ENCODE data around the gene SLC25A11. TPM values are rescaled to one million over a fixed set of nuclear protein-coding genes. Genes with fewer than 3 reads are reported as not detected.
A peak's percentile ranks its signal among the peaks of the same experiment; 100 is the strongest.
"Not testable (repeated sequence)": the region's sequence is repeated elsewhere in the genome, so short reads cannot be mapped to it uniquely, and the experiment has no call there.

SLC25A11 gene
- total RNA-seq, 1 donor from 2014 or later: 28.9 TPM

DNA sequence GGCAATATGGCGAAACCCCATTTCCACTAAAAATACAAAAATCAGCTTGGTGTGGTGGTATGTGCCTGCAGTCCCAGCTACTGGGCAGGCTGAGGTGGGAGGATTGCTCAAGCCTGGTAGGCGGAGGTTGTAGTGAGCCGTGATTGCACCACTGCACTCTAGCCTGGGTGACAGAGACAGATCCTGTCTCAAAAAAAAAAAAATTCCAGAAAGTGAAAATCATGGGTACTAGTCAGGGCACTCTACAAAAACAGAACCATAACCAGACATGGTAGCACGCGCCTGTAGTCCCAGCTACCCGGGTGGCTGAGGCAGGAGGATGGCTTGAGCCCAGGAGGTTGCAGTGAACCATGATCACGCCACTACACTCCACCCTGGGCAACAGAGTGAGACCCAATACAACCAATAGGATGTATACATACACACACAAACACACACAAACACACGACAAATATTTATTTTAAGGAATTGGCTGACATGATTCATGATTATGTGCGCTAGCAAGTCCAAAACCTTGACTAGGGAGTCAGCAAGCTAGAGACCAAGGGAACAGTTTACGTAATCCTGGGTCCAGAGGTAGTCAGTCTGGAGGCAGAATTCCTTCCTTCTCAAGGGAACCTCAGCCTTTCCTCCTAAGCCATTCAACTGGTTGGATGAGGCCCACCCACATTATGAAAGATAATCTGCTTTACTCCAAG lies 19.3 kb downstream of the SLC25A11 start:
- DNase-seq (ENCODE audit: low spot score): no peak

DNA sequence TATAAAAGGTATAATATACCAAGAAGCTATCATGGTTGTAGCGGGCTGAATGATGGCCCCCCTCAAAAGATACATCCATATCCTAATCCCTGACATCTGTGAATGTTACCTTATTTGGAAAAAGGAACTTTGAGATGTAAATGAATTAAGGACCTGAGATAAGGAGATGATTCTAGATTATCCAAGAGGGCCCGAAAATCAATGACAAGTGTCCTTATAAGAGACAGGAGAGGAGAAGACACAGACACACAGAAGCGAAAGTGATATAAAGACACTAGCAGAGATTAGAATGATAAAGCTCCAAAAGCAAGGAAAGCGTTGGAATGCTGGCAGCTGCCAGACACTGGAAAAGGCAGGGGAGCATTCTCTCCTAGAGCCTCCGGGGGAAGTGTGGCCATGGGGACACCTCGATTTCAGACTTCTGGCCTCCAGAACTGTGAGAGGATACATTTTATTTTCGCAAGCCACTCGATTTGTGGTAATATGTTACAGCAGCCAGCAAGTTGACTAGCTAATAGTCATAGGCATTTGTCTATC lies 20.3 kb downstream of the SLC25A11 start:
- no peak for DNase-seq (ENCODE audit: low spot score)

DNA sequence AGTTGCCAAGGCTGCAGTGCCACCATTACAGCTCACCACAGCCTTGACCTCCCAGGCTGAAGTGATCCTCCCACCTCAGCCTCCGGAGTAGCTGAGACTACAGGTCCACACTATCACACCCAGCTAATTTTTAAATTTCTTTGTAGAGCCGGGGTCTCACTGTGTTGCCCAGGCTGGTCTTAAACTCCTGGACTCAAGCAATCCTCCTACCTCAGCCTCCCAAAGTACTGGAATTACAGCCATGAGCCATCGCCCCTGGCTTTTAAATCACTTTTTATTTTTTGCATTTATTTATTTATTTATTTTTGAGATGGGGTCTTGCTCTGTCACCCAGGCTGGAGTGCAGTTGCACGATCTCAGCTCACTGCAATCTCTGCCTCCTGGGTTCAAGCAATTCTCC lies 25.3 kb downstream of the SLC25A11 start:
- not testable (repeated sequence) for DNase-seq (ENCODE audit: low spot score)

DNA sequence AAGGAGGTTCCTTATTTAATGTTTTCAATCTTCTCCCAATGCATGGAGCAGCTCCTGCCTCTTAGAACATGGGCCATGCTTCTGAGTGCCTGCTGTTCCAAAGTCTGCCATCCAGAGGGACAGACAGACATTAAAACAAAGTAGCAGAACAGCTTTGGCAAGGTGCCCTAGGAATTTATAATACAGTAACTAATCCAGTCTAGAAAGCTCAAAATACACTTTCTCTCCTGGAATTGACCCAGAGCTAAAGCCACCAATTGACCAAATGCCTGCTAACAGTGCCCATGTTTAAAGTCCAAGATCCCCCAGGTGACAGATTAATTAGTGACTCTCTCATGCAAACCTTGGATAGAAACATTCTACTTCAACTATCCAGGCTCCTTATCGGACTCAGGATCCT lies 25.9 kb downstream of the SLC25A11 start:
- DNase-seq (ENCODE audit: low spot score): no peak

DNA sequence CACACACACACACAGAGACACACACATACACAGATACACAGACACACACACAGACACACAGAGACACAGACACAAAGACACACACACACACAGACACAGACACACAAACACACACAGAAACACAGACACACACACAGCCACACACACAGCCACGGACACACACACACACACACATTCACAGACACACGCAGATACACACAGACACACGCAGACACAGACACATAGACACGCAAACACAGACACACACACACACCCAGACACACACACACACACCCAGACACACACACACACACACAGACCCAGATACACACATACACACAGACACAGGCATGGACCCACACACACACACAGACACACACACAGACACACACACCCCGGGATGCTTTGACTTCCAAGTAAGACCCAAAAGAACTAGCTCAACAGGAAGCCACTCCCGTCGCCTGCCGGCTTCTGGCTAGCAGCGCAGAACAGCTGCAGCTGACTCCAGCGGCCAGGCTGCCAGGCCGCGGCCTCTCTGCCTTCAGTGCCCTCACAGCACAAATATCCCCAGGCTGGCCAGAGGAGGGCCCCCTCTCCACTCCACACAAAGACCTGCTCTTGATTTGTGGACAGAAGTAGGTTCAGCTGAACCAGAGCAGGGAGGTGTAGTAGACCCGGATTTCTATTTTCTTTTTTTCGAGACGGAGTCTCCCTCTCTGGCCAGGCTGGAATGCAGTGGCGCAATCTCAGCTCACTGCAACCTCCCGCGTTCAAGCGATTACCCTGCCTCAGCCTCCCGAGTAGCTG lies 30.9 kb downstream of the SLC25A11 start:
- DNase-seq (ENCODE audit: low spot score): peak; percentile 87

DNA sequence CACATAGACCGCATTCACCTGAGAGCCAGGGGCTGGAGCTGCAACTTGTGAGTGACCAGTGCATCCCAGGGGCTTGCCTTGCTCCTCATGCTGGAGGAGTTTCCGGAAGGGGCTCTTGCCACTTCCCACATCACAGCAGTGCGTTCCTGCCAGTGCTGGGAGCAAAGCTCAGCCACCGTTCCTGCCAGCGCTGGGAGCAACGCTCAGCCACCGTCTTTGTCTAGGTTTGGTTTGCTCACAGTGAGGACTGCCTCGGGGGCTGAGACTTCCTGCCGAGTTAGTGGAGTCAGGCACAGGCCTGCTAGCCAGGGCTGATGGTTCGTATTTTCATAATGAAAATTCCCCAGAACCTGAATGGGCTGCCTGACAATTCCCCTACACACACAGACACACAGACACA lies 31.5 kb downstream of the SLC25A11 start:
- peak; percentile 37 for DNase-seq (ENCODE audit: low spot score)

DNA sequence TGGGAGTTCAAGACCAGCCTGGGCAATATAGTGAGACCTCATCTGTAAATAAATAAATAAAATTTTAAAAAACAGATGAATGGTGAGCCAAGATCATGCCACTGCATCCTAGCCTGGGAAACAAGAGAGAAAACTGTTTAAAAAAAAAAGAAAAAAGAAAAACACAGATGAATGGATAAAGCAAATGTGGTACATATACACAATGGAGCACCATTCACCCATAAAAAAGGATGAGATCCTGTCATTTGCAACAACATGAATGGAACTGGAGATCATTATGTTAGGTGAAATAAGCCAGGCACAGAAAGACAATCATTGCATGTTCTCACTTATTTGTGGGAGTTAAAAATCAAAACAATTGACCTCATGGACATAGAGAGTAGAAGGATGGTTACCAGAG lies 33.2 kb downstream of the SLC25A11 start:
- DNase-seq (ENCODE audit: low spot score): not testable (repeated sequence)

DNA sequence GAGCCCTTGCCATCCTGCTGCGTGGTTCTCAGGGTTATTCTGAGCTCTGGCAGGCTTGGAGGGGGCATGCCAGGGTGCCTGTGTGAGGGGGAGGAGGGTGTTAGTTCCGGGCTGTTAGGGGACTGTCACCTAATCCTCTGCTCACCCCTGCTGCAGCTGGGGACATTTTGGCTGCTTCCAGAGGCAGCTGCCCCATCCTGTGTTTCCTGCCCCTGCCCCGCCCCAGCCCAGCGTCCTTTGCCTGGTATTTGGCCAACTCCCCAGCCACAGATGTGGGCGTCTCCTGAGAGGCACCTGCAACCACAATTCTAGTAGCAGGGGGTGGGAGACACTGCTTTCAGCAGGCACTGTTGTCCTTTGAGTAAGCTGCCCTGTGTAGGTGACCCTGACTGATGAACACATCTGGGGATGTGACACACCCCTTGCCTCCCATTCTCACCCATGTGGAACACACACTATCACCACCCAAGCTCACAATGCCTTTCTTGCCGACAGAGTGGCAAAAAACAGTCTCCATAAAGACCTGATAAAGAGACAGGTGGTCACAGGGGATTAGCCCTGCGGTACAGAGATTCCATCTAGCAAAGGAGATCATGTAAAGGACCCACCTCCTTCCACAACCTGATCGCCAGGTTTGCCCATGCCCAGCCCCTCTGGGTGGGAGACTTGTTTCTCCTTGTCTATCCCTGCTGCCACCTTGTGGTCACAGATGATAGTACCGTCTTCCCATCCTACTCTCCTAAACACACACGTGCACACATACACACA lies 36.6 kb downstream of the SLC25A11 start, which contains the start of gene CHRNE:
TSS of gene CHRNE (minus strand) at position 48 of the 768 bp plus-strand sequence. CDS start at position 13, 35 bp downstream.
- peak; percentile 82 for DNase-seq (ENCODE audit: low spot score)

DNA sequence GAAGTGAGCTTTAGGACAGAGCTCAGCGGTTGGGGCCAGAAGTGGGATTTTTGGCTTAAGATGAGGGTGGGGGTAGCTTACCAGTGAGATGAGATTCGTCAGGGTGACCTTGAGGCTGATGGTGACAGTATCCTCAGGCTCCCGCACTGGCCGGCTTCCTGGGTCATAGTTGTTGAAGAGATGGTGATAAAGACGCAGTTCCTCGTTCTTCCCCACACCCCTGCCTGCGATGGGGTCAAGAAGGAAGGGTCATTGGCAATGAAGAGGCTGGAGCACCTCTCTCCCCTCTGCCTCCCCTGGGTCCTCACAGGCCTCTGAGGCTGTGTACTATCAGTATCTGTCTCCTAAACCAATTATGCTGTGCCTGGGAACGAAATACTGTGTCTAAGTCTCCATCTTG lies 37.3 kb downstream of the SLC25A11 start:
- no peak for DNase-seq (ENCODE audit: low spot score)

DNA sequence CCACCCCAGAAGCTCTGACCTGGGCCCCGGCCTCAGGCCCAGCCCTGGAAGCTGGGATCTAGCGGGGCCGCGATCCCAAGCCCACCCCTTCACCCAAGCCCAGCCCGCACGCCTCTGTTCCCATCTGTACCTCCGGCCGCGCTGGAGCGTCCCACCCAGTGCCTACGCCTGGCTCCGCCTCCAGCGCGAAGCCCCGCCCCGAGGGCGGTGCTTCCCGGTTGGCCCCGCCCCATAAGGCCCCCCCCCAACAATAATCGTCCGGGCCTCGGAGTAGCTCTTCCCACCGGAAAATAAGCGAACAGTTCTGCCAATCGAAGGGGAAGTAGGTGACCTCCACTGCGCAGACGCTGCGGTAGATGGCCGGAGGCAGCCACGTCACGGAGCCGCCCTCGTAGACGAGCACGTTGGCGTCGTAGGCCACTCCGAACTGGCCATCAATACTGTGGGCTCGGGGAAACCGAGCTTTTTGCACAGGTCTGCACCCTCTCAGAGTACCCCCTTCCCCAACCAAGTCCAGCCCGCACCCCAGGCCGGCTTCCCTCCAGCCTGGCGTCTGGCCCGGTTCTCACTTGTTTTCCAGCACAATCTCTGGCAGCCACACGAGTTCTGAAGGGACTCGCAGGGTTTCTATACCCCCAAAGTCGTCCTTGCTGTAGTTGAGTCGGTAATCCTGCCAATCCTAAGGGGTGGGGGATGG lies 38.0 kb downstream of the SLC25A11 start:
- DNase-seq (ENCODE audit: low spot score): no peak

DNA sequence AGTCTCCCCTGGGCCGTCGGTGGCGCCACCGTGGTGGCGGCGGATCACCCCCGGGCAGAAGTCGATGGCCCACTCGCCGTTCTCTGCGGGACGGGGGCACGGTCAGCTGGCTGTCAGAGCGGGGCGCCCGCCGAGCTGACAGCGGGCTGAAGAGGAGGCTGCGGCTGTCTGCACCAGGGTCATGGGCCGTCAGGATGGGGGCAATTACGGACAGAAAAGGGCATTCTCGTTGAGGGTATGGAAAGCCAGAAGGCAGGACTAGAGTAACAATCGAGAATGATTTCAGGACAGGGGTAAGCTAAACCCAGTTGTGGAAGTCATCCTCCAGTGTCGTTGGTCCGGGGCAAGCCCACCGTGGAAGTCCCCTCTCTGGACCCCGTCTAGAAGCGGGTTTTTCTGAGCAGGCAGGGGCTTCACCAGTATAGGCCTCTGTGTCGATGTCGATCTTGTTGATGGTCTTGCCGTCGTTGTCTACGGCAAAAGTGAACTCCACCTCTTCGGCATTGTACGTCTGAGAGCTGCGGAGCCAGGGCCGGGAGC lies 38.7 kb downstream of the SLC25A11 start:
- no peak for DNase-seq (ENCODE audit: low spot score)

DNA sequence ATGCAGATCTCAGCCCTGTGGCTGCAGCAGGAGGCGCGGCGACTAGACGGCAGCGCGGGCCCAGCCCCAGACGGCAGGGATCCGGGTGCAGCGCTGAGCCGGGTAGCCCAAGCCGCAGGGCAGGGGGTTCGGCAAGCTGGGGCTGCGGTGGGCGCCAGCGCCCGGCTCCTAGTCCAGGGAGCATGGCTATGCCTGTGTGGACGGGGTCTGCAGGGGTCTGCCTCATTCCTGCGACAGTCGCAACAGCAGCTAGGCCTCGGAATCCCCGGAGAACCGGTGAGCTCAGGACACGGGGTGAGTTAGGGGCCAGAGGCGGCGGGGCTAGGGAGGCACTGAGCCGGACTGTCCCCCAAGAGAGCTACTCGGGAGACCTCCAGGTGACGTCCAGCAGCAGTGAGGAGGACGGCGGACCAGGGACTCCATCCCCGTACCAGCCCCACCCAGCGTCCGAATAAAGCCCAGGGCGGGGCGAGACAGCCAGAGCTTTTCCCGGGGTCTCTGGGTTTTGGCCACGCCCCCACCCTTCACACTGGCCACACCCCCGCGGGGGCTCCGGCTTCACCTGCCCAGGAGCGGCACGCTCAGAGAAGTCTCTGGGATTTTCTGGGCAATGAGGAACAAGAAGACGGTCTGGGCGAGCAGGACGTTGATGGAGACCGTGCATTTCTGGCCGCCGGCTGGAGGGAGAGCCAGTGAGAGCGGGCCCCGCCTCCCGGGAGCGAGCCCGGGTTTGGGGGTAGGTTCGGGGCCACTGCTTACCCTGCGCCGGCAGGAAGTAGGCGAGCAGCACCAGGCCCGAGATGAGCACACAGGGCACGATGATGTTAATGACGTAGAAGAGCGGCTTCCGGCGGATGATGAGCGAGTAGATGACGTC lies 39.4 kb downstream of the SLC25A11 start:
- no peak for DNase-seq (ENCODE audit: low spot score)

DNA sequence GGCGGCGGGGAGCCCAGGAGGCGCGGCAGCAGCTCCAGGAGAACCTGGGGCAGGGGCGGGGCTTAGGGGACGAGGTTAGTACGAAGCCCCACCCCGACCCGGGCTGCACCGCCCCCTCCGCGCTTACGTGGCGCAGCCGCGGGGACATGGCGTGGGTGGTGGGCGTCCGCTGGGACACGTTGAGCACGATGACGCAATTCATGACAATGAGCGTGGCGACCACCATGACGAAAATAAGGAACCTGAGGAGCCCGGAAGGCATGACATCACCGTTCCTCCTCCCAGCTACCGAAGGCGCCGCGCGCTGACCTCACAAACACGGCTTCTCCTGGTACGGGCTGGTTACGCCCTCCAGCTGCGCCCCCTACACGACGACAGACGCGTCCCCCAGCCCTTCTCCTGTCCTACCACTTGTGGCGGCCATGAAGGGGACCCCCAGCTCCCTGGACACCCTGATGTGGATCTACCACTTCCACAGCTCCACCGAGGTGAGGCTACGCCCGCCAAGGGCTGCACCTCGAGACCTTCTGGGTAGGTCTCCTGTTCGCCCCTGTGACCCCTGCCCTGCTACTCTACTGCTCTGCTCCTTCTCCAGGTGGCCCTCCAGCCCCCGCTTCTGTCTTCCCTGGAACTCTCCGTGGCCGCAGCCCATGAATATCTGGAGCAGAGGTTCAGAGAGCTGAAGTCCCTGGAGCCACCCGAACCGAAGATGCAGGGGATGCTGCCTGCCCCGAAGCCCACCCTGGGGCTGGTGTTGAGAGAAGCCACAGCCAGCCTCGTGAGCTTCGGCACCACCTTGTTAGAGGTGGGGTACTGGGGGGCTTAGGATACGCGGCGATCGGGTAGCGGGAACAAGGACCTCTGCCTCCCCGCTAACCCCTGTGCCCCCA lies 40.3 kb downstream of the SLC25A11 start, which contains the start of gene C17orf107:
TSS of gene C17orf107 (plus strand) at position 196 of the 890 bp plus-strand sequence. CDS start at position 423, 227 bp downstream.
- peak; percentile 81 for DNase-seq (ENCODE audit: low spot score)

DNA sequence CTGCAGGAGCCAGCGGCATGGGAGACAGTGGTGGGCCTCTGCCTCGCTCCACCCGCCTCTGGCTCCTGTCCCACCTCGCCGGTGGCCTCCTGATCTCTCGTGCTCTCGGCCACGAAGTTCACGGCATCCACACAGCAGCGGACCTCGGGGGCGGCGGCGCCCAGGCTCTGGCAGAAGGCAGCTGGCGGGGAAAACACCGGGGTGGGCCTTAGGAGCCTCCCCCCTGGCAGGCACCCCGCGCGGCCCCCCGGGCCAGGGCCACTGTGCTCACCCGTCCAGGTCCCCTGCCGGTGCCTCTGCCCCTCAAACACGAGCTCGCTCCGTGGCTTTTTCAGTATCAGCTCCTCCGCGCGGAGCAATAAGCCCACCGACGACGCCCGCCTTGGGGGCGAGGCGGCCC lies 40.9 kb downstream of the SLC25A11 start:
- no peak for DNase-seq (ENCODE audit: low spot score)

DNA sequence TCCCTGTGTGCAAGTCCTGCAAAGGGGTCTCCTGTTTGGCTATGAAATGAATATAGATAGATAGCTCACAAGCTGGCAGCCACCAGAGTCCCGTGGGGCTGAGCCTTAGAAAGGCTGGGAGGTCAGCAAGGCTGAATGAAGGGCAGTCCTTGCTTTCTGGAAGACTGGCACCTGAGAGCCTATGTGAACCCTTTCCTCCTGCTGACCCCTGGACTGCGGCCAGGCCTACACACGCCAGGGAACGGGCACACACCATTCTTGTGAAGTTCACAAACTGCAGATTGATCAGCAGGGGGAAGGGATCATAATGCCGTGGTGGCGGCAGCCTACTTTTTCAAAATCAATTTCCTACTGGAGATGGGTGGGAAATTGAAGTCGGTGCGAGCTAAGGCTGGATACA lies 41.5 kb downstream of the SLC25A11 start:
- no peak for DNase-seq (ENCODE audit: low spot score)

DNA sequence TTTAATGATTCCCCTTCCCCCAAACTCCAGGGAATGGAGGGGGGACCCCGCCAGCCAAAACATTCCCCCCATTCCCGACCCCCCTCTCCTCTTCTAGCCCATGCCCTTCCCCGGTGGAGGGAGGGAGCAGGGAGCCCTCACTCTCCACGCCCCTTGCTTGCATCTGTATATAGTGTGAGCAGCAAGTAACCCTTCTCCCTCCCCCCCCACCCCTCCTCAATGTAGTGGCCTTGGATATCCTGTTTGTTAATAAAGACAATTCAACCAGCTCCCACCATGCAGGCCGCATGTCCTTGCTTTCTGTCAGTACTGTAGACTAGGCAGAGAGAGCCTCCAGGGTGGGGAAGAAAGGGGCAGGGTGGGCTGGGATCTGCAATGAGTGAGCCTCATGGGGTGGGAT lies 42.1 kb downstream of the SLC25A11 start:
- DNase-seq (ENCODE audit: low spot score): no peak

DNA sequence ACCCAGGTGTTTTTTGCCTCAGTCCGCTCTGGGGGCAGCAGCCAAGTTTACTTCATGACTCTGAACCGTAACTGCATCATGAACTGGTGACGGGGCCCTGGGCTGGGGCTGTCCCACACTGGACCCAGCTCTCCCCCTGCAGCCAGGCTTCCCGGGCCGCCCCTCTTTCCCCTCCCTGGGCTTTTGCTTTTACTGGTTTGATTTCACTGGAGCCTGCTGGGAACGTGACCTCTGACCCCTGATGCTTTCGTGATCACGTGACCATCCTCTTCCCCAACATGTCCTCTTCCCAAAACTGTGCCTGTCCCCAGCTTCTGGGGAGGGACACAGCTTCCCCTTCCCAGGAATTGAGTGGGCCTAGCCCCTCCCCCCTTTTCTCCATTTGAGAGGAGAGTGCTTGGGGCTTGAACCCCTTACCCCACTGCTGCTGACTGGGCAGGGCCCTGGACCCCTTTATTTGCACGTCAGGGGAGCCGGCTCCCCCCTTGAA lies 42.6 kb downstream of the SLC25A11 start:
- no peak for DNase-seq (ENCODE audit: low spot score)

DNA sequence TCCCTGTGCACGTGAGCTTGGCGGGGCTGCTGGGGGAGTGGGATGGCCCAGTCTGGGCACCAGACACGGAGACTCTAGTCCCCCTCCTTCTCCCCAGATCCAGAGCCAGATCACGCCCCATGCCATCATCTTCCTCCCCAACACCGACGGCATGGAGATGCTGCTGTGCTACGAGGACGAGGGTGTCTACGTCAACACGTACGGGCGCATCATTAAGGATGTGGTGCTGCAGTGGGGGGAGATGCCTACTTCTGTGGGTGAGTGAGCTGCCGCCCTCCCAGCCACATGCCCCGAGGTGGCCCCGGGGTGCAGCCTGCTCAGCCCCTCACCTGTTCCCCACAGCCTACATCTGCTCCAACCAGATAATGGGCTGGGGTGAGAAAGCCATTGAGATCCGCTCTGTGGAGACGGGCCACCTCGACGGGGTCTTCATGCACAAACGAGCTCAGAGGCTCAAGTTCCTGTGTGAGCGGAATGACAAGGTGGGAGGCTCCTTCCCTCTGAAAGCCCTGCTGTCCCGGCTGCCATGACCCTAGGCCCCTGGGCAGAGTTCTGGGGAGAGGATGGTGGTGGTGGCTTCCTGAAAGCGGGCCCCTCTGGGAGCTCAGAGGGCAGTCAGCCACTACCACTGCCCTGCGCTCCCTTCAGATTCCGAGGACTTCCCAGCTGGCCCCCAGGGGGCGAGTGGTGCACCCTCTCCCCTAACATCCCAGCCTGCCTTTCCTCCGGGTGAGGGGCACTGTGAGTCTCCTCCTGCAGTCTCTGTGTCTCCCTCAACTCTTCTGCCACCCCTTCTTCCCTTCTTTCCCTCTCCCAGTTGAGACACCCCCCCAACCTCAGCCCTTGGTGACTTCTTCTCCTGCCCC lies 43.3 kb downstream of the SLC25A11 start:
- no peak for DNase-seq (ENCODE audit: low spot score)

Data from umbilical cord (tissue), 2 donors.